PC-9 (cell line): ENCODE results near the gene TANC2.

Experiments
- EZH2 ChIP-seq: fragments of 200-600 bp; sonication (generic); IDR thresholded peaks from 2 replicates; pipeline ENCODE4 v1.8.0; 2017; ENCODE audit warnings: antibody characterized with exemption, low read depth
- TF ChIP-seq, protein P1 (sequence below): fragments of 200-600 bp; sonication (generic); conservative IDR thresholded peaks from 2 replicates; pipeline ENCODE4 v1.6.1; 2017; ENCODE audit warnings: mixed run types, antibody characterized with exemption, mild to moderate bottlenecking, moderate library complexity

DNA sequence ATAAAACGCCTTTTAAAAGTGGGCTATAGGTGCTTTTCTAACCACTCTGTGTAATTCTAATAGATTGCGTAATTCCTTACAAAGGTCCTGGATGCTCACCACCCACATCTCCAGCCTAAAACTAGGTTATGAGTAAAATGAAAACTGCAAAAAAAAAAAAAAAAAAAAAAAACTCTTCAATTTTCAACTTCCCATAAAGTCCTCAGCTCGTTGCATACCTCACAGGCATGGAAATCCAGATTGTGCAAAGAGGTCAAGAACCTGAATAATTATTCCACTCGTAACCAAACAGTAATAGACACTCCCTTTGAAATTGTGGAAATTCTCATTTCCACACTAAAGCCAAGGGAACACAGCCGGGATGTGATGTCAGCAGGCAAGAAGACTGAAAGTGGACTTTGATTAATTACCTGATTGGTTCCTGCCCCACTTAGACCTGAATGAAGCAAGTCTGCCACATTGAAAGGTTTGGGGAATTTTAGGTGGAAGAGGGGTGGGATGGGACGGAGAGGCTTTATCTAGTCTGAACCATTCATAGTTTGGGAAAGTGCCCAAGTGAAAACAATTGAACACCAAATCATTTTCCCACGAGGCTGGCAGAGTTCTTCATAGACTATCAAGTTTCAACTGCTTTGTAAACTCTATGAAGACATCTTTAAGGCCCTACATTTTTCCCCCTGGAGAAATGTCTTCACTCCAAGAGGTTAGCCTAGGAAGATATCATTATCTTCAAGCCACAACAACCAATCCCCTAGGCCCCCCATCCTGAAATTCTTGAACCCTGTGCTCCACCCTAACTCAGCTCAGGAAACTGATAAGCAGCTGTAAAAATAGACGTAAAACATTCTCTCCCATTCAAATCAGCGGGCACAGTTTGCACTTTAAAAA is 49.1 kb upstream of the TANC2 start:
- TF ChIP-seq, protein P1, sequence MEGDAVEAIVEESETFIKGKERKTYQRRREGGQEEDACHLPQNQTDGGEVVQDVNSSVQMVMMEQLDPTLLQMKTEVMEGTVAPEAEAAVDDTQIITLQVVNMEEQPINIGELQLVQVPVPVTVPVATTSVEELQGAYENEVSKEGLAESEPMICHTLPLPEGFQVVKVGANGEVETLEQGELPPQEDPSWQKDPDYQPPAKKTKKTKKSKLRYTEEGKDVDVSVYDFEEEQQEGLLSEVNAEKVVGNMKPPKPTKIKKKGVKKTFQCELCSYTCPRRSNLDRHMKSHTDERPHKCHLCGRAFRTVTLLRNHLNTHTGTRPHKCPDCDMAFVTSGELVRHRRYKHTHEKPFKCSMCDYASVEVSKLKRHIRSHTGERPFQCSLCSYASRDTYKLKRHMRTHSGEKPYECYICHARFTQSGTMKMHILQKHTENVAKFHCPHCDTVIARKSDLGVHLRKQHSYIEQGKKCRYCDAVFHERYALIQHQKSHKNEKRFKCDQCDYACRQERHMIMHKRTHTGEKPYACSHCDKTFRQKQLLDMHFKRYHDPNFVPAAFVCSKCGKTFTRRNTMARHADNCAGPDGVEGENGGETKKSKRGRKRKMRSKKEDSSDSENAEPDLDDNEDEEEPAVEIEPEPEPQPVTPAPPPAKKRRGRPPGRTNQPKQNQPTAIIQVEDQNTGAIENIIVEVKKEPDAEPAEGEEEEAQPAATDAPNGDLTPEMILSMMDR = no peak
- TF ChIP-seq EZH2 = no peak
